Endothelial cell of umbilical vein (primary cell): Measurements from ENCODE around the gene SORT1. TPM values are rescaled to one million over a fixed set of nuclear protein-coding genes. Genes with fewer than 3 reads are reported as not detected.

ENCODE experiments used
- BruUV-seq: library from RNA; stranded (reverse); fragments of 400-500 nt; replicated peaks from 2 replicates; lab custom pipeline; 2021; lab: Mats Ljungman, UMichigan
- CTCF ChIA-PET: fragments of 300-600, 350-600 bp; sonication (Branson Sonifier 250); formaldehyde crosslinking; loops from one replicate; lab custom pipeline; 2021; ENCODE audit warnings: antibody characterized with exemption, inconsistent platforms; lab: Charles Lee
- POLR2A ChIA-PET: fragments of 300-600, 350-600 bp; sonication (Branson Sonifier 250); formaldehyde crosslinking; loops from one replicate; lab custom pipeline; 2021; ENCODE audit warnings: antibody characterized with exemption, inconsistent platforms; lab: Charles Lee
- DNase-seq: peaks from one replicate; pipeline ENCODE4 v3.0.0-alpha.2; 2011; ENCODE audit warnings: low read depth, low spot score
- FAIRE-seq: peaks from 2 replicates; lab custom pipeline; 2011; peaks lifted over from hg19 to GRCh38; lab: Jason Lieb, UNC
- H2AFZ ChIP-seq: 2 replicates; pipeline ENCODE4 v1.6.0; 2012; ENCODE audit warnings: low read depth, low read length, control low read depth, inconsistent platforms
- H3K27ac ChIP-seq: 2 replicates; pipeline ENCODE4 v1.5.1; 2011; ENCODE audit warnings: low read depth, mild to moderate bottlenecking, control low read depth, low read length, moderate library complexity; ENCODE audit not compliant: insufficient read depth
- H3K27me3 ChIP-seq, 2 experiments: 2 replicates each; pipeline versions ENCODE4 v1.6.0 to v1.6.1; 2011; ENCODE audit warnings: low read length in 2 of 2, mixed read lengths in 1 of 2; ENCODE audit not compliant: control insufficient read depth in 2 of 2, insufficient read depth in 2 of 2
- H3K36me3 ChIP-seq, 2 experiments: 2 replicates in 1 of 2; 3 replicates in 1 of 2; pipeline ENCODE4 v1.5.1; 2011; ENCODE audit warnings: low read length in 2 of 2, mild to moderate bottlenecking in 1 of 2, moderate library complexity in 1 of 2; ENCODE audit not compliant: control insufficient read depth in 2 of 2, insufficient read depth in 2 of 2; ENCODE audit errors: extremely low read depth in 1 of 2
- H3K4me1 ChIP-seq: 3 replicates; pipeline ENCODE4 v1.5.1; 2011; ENCODE audit warnings: mild to moderate bottlenecking, low read length; ENCODE audit not compliant: control insufficient read depth, insufficient read depth; ENCODE audit errors: extremely low read depth
- H3K4me2 ChIP-seq: 2 replicates; pipeline ENCODE4 v1.6.1; 2011; ENCODE audit warnings: low read length, control low read depth, mixed read lengths; ENCODE audit not compliant: insufficient read depth
- H3K4me3 ChIP-seq, 3 experiments: fragments of 200-600 bp in 1 of 3; sonication (generic), shearing (Covaris generic) in 1 of 3; replicated peaks in 1 of 3; 2 replicates each; pipeline ENCODE4 v1.5.1; 2011 to 2016; ENCODE audit warnings: control low read depth in 3 of 3, low read length in 3 of 3, mild to moderate bottlenecking in 2 of 3, inconsistent platforms in 1 of 3, low read depth in 1 of 3, moderate library complexity in 1 of 3; ENCODE audit not compliant: insufficient read depth in 1 of 3
- H3K79me2 ChIP-seq: 2 replicates; pipeline ENCODE4 v1.6.0; 2012; ENCODE audit warnings: low read length, inconsistent platforms; ENCODE audit not compliant: control insufficient read depth, insufficient read depth
- H3K9ac ChIP-seq: replicated peaks from 2 replicates; pipeline ENCODE3; 2011; ENCODE audit warnings: low read length, control low read depth; ENCODE audit not compliant: insufficient read depth; ENCODE audit errors: extremely low read depth
- H3K9me1 ChIP-seq: replicated peaks from 3 replicates; pipeline ENCODE4 v1.6.0; 2011; ENCODE audit warnings: mild to moderate bottlenecking, low read length; ENCODE audit not compliant: control insufficient read depth, insufficient read depth; ENCODE audit errors: extremely low read depth
- H3K9me3 ChIP-seq: replicated peaks from 2 replicates; pipeline ENCODE4 v1.5.1; 2012; ENCODE audit warnings: low read length, inconsistent platforms; ENCODE audit not compliant: control insufficient read depth, insufficient read depth
- H4K20me1 ChIP-seq: replicated peaks from 2 replicates; pipeline ENCODE3; 2011; ENCODE audit warnings: mild to moderate bottlenecking, low read length; ENCODE audit not compliant: control insufficient read depth, insufficient read depth; ENCODE audit errors: extremely low read depth
- CTCF ChIP-seq, 2 donors: IDR thresholded peaks; 1 replicate in 1 of 2; 2 replicates in 1 of 2; pipeline ENCODE4 v1.5.1; 2011; ENCODE audit warnings: low read length in 2 of 2, mild to moderate bottlenecking in 2 of 2, moderate library complexity in 2 of 2, control low read depth in 1 of 2, inconsistent platforms in 1 of 2, low read depth in 1 of 2; ENCODE audit not compliant: insufficient read depth in 1 of 2; ENCODE audit errors: extremely low read depth in 1 of 2
- EZH2 ChIP-seq: IDR thresholded peaks from 2 replicates; pipeline ENCODE4 v1.6.1; 2012; ENCODE audit warnings: borderline replicate concordance, low read depth, mild to moderate bottlenecking, moderate library complexity, low read length, inconsistent platforms; ENCODE audit not compliant: severe bottlenecking
- FOS ChIP-seq: IDR thresholded peaks from 2 replicates; pipeline ENCODE4 v1.6.1; 2011; ENCODE audit warnings: mild to moderate bottlenecking, low read length, moderate library complexity, borderline replicate concordance; ENCODE audit not compliant: insufficient read depth
- GATA2 ChIP-seq: IDR thresholded peaks from 2 replicates; pipeline ENCODE4 v1.7.0; 2011; ENCODE audit warnings: low read depth, mild to moderate bottlenecking, moderate library complexity, mixed read lengths, low read length; ENCODE audit not compliant: insufficient read length, insufficient read depth
- JUN ChIP-seq: IDR thresholded peaks from 2 replicates; pipeline ENCODE4 v1.6.1; 2011; ENCODE audit warnings: borderline replicate concordance, low read depth; ENCODE audit not compliant: insufficient read length, insufficient read depth
- MAX ChIP-seq: IDR thresholded peaks from 2 replicates; pipeline ENCODE4 v1.6.1; 2011; ENCODE audit not compliant: insufficient read depth, insufficient read length
- MYC ChIP-seq: IDR thresholded peaks from one replicate; pipeline ENCODE4 v1.6.1; 2011; ENCODE audit warnings: mild to moderate bottlenecking, low read depth, low read length
- POLR2A ChIP-seq: IDR thresholded peaks from 2 replicates; pipeline ENCODE4 v1.6.1; 2012; ENCODE audit warnings: low read depth, mild to moderate bottlenecking, control low read depth, low read length
- POLR2AphosphoS5 ChIP-seq: IDR thresholded peaks from 2 replicates; pipeline ENCODE4 v1.6.1; 2012; ENCODE audit warnings: low read depth, mild to moderate bottlenecking, control low read depth, low read length, moderate library complexity; ENCODE audit not compliant: insufficient read depth
- dilution Hi-C: fragments of 300-500 bp; cut with MboI; formaldehyde crosslinking; loops from one replicate; pipeline ENCODE4 v1.15.0; 2019; ENCODE audit warnings: low sequenced_read_pairs; ENCODE audit not compliant: extremely low pct_ligation_motif_present
- intact Hi-C: fragments of 100-400 bp; cut with micrococcal nuclease; formaldehyde crosslinking; loops from one replicate; pipeline ENCODE4 v1.10.0; 2022
- polyA plus RNA-seq, 4 experiments: library from polyadenylated mRNA; depleted of rRNA in 3 of 4; stranded (reverse) in 3 of 4; unstranded in 1 of 4; fragments of >200 nt; gene quantifications; 2 replicates each; pipeline versions ENCODE4 v1.2.1 to v1.2.3, GENCODE V29; 2011 to 2012; ENCODE audit warnings: missing spikeins in 1 of 4
- total RNA-seq: library from RNA; stranded (reverse); gene quantifications from 2 replicates; pipeline ENCODE4 v1.2.3, GENCODE V29; 2021

Gene SORT1
- total and polyA plus RNA-seq, 2 donors (not counting 3 experiments of a cell fraction or from before 2014, with no cell fraction given): 6.8 to 17.8 TPM

GRCh38 chr1:109396871-109397580, 692 bp downstream of the SORT1 start:
- TF ChIP-seq CTCF (IDR thresholded peaks at IDR 0.05; ENCODE audit: extremely low read depth in 1 of 2, insufficient read depth in 1 of 2, low read depth in 1 of 2, low read length in 2 of 2) (no peak), EZH2 (peak; percentile 79)
- Histone ChIP-seq H3K27ac (no peak overlapping the region), H3K79me2 (no peaks in the 10 kb centered on the region), H2AFZ (peak overlapping the region; percentile 75), H4K20me1 (no peaks in the 10 kb centered on the region), H3K4me2 (peak overlapping the region; percentile 64), H3K27me3 (peaks cover 14 to 24% of the 10 kb centered on the region in 2 experiments), H3K36me3 (peaks cover 2 to 5% of the 10 kb centered on the region in 2 experiments), H3K9me3 (no peaks in the 10 kb centered on the region), H3K9me1 (no peaks in the 10 kb centered on the region), H3K4me1 (peaks cover 18% of the 10 kb centered on the region), H3K4me3 (peak overlapping the region in 2 of 3 experiments; percentile 44 to 46), H3K9ac (no peak overlapping the region)
- no TSS peak for BruUV-seq
- ChIA-PET CTCF (interaction anchor here (1.2 to 9.3 kb wide), 11 partner anchors 18 to 297 kb away, joined by 3 to 282 read pairs (median 11); partner anchors contain the start of genes CELSR2 and PSRC1), POLR2A (interaction anchor here (1.1 kb wide), 1 partner anchor 9 kb away, joined by 3 read pairs; no protein-coding TSS in a partner anchor)
- intact Hi-C loops: loop anchor here (1.0 to 5.0 kb wide), 2 partner anchors 114 to 565 kb away; partner anchors contain the start of gene PSRC1
- FAIRE-seq: no peak
- dilution Hi-C loops: no loop called here
- DNase-seq: peak; percentile 4

- DNase-seq: no peak
- Histone ChIP-seq H3K79me2 (no peaks in the 10 kb centered on the region), H3K27ac (no peak overlapping the region), H3K9ac (no peak overlapping the region), H3K9me1 (no peaks in the 10 kb centered on the region), H3K4me1 (peaks cover 18% of the 10 kb centered on the region), H3K4me2 (no peak overlapping the region), H3K36me3 (peaks cover 0 to 2% of the 10 kb centered on the region in 2 experiments), H4K20me1 (no peaks in the 10 kb centered on the region), H2AFZ (no peak overlapping the region), H3K9me3 (no peaks in the 10 kb centered on the region), H3K4me3 (no peak overlapping the region), H3K27me3 (peaks cover 15 to 28% of the 10 kb centered on the region in 2 experiments)
- no peak for TF ChIP-seq POLR2AphosphoS5
- no peak for TF ChIP-seq FOS
- no peak for TF ChIP-seq EZH2
- TF ChIP-seq CTCF (IDR thresholded peaks at IDR 0.05; ENCODE audit: extremely low read depth in 1 of 2, insufficient read depth in 1 of 2, low read depth in 1 of 2, low read length in 2 of 2): no peak
- TF ChIP-seq POLR2A: no peak
- no peak for TF ChIP-seq MYC
- TF ChIP-seq JUN: no peak
- TF ChIP-seq MAX: no peak
- TF ChIP-seq GATA2: no peak
- intact Hi-C loops: loop anchor here (5.0 kb wide), 1 partner anchor 564 kb away; no protein-coding TSS in a partner anchor
- ChIA-PET POLR2A (no interaction called here), CTCF (interaction anchor here (1.8 to 9.3 kb wide), 6 partner anchors 17 to 156 kb away, joined by 5 to 282 read pairs (median 42); partner anchors contain the start of gene PSRC1)
- TSS peak; percentile 6 for BruUV-seq
- no peak for FAIRE-seq
- dilution Hi-C loops: no loop called here
Measured at GRCh38 chr1:109396513-109396839, 1.2 kb downstream of the SORT1 start.
